GM20000 (cell line): ENCODE measurements around the gene DDX47.
A peak's percentile ranks its signal among the peaks of the same experiment; 100 is the strongest.

ENCODE experiments used
- DNase-seq: peaks from one replicate; pipeline ENCODE4 v3.0.0; 2012; ENCODE audit warnings: low spot score
- CTCF ChIP-seq: IDR thresholded peaks from 2 replicates; pipeline ENCODE4 v1.5.1; 2012; ENCODE audit warnings: mild to moderate bottlenecking, control low read depth; ENCODE audit errors: extremely low read depth, missing control alignments

Gene DDX47

GRCh38 chr12:12779529-12779928 lies 33.6 kb upstream of the DDX47 start:
- DNase-seq: no peak
- TF ChIP-seq CTCF: no peak

GRCh38 chr12:12784116-12784515 lies 29.0 kb upstream of the DDX47 start:
- no peak for DNase-seq
- no peak for TF ChIP-seq CTCF

- no peak for DNase-seq
- no peak for TF ChIP-seq CTCF
Measured at GRCh38 chr12:12784911-12785814, 28.0 kb upstream of the DDX47 start, which contains the start of gene APOLD1. Gene APOLD1, plus strand, starts transcription at chr12:12785659. Its CDS starts 33 bp downstream, at chr12:12785692.

- DNase-seq: no peak
- no peak for TF ChIP-seq CTCF
Measured at GRCh38 chr12:12786351-12786705, 26.8 kb upstream of the DDX47 start.

DNA sequence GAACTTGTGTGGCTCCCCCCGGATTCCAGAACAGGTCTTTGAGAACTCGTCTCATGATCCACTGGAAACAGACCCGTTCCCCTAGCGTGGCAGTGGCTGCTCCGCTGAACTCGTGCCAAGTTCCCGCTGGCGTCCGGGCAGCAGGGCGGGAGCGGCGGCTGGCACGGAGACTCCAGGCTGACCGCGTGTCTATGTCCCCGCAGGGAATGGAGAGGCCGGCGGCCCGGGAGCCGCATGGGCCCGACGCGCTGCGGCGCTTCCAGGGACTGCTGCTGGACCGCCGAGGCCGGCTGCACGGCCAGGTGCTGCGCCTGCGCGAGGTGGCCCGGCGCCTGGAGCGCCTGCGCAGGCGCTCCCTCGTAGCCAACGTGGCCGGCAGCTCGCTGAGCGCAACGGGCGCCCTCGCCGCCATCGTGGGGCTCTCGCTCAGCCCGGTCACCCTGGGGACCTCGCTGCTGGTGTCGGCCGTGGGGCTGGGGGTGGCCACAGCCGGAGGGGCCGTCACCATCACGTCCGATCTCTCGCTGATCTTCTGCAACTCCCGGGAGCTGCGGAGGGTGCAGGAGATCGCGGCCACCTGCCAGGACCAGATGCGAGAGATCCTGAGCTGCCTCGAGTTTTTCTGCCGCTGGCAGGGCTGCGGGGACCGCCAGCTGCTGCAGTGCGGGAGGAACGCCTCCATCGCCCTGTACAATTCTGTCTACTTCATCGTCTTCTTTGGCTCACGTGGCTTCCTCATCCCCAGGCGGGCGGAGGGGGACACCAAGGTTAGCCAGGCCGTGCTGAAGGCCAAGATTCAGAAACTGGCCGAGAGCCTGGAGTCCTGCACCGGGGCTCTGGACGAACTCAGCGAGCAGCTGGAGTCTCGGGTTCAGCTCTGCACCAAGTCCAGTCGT lies 26.2 kb upstream of the DDX47 start:
- peak; percentile 95 for DNase-seq
- no peak for TF ChIP-seq CTCF

DNA sequence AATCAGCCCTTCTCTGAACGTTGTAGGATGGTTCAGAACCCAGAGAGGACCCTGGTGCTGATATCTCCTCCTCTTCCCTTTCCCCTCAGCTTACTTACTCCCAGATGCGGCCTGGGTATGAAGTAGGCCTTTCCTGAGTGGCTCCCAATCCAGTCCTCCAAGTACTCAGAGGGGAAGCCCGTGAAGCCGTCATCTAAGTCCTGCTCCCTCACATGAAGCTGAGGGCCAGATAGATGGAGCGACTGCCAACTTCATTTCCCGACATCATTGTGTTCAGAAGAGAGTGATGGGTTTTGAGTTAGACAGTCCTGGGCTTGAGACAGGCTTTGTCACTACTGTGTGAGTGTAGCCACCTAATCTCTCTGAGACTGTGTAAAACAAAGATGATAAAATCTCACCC lies 25.0 kb upstream of the DDX47 start:
- DNase-seq: no peak
- no peak for TF ChIP-seq CTCF
